Astrocyte (in vitro differentiated cells and primary cell): ENCODE measurements around the gene TBC1D12.

Source experiments
- CTCF ChIP-seq: IDR thresholded peaks from 2 replicates; pipeline ENCODE4 v1.5.1; 2011; ENCODE audit warnings: low read depth, mild to moderate bottlenecking, inconsistent platforms, low read length, moderate library complexity; ENCODE audit not compliant: insufficient read depth
- EZH2 ChIP-seq: IDR thresholded peaks from 2 replicates; pipeline ENCODE4 v1.6.1; 2012; ENCODE audit warnings: mild to moderate bottlenecking, low read length, inconsistent platforms; ENCODE audit not compliant: insufficient read depth

DNA sequence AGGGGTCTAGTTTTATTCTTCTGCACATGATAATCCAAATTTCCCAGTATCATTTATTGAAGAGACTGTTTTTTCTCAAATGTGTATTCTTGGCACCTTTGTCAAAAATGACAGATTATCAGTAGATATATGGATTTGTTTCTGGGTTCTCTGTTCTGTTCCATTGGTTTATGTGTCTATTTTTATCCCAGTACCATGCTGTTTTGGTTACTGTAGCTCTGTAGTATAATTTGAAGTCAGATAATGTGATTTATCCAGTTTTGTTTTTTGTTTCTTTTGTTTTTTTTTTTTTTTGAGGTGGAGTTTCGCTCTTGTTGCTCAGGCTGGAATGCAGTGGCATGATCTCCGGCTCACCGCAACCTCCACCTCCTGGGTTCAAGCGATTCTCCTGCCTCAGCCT lies 81.6 kb downstream of the TBC1D12 start:
- TF ChIP-seq CTCF: no peak
- no peak for TF ChIP-seq EZH2
